Common myeloid progenitor, CD34-positive (primary cell): ENCODE measurements around the gene OPN5.
"Not testable (repeated sequence)": the region's sequence is repeated elsewhere in the genome, so short reads cannot be mapped to it uniquely, and the experiment has no call there.

Experiments used
- CTCF ChIA-PET: fragments of 350-600 bp; sonication (Branson Sonifier 250); formaldehyde crosslinking; loops from one replicate; lab custom pipeline; 2021; ENCODE audit warnings: antibody characterized with exemption; lab: Charles Lee
- POLR2A ChIA-PET: fragments of 350-600 bp; sonication (Branson Sonifier 250); formaldehyde crosslinking; loops from one replicate; lab custom pipeline; 2021; ENCODE audit warnings: antibody characterized with exemption; lab: Charles Lee
- DNase-seq, 3 donors: peaks; one replicate each; pipeline versions ENCODE4 v3.0.0 to v3.0.0-alpha.2; 2013
- H3K27ac ChIP-seq, 2 experiments: 1 replicate in 1 of 2; 2 replicates in 1 of 2; pipeline ENCODE4 v1.7.0; 2013; ENCODE audit warnings: inconsistent platforms in 2 of 2, low read length in 2 of 2, mild to moderate bottlenecking in 2 of 2, low read depth in 1 of 2, moderate library complexity in 1 of 2; ENCODE audit not compliant: severe bottlenecking in 2 of 2, insufficient read depth in 1 of 2, poor library complexity in 1 of 2
- H3K27me3 ChIP-seq, 5 experiments: replicated peaks in 2 of 5; 1 replicate in 3 of 5; 2 replicates in 2 of 5; pipeline versions ENCODE4 v1.6.1 to v1.7.0; 2013; ENCODE audit warnings: low read length in 4 of 5, mild to moderate bottlenecking in 2 of 5, moderate library complexity in 2 of 5, inconsistent platforms in 1 of 5; ENCODE audit not compliant: insufficient read depth in 5 of 5, control insufficient read depth in 4 of 5
- H3K36me3 ChIP-seq, 4 experiments: 1 replicate in 2 of 4; 2 replicates in 2 of 4; pipeline versions ENCODE4 v1.6.1 to v1.7.0; 2013; ENCODE audit warnings: low read length in 3 of 4, control low read depth in 1 of 4, mild to moderate bottlenecking in 1 of 4; ENCODE audit not compliant: control insufficient read depth in 4 of 4, insufficient read depth in 4 of 4
- H3K4me1 ChIP-seq, 4 experiments: 1 replicate in 3 of 4; 2 replicates in 1 of 4; pipeline versions ENCODE4 v1.6.1 to v1.7.1; 2013; ENCODE audit warnings: low read length in 3 of 4, mild to moderate bottlenecking in 3 of 4, control low read depth in 1 of 4, inconsistent platforms in 1 of 4, moderate library complexity in 1 of 4; ENCODE audit not compliant: control insufficient read depth in 4 of 4, insufficient read depth in 4 of 4; ENCODE audit errors: control extremely low read depth in 1 of 4
- H3K4me3 ChIP-seq, 7 experiments: 1 replicate in 4 of 7; 2 replicates in 3 of 7; pipeline versions ENCODE4 v1.5.1 to v1.7.0; 2013; ENCODE audit warnings: mild to moderate bottlenecking in 7 of 7, low read length in 6 of 7, moderate library complexity in 6 of 7, inconsistent platforms in 2 of 7, low read depth in 2 of 7, control low read depth in 1 of 7; ENCODE audit not compliant: insufficient read depth in 4 of 7, control insufficient read depth in 1 of 7; ENCODE audit errors: extremely low read depth in 1 of 7
- H3K9me3 ChIP-seq, 5 experiments: 1 replicate in 4 of 5; 2 replicates in 1 of 5; pipeline versions ENCODE4 v1.6.1 to v1.7.1; 2013; ENCODE audit warnings: low read length in 4 of 5, mild to moderate bottlenecking in 2 of 5, inconsistent platforms in 1 of 5, low read depth in 1 of 5, moderate library complexity in 1 of 5; ENCODE audit not compliant: control insufficient read depth in 4 of 5, insufficient read depth in 2 of 5; ENCODE audit errors: control extremely low read depth in 1 of 5
- WGBS: methylation state at CpG from one replicate; pipeline ENCODE4 v1.1.5; 2013; ENCODE audit not compliant: insufficient coverage; 5-methylcytosine and 5-hydroxymethylcytosine counted together

The OPN5 gene

DNA sequence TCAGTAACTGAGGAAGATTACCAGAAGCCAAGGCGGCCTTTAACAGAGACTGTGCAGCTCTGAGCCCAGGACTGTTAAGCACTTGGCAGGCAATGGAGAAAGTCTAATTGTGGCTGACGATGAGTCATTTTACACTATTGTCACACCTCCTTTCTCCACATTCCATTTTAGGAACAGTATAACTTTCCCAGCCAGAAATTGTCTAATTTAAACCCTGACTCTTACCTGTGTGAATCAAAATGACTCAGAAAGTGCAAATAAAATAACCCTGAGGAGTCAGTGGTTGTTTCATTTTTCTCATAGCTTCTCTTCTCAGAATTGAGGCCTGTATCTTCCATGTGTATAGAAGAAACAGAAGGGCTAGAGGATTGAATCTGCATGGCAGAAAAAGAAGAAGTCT, 40.0 kb upstream of the OPN5 start:
- peaks cover 0 to 2% (median 0%) of the 10 kb centered on the region in 5 experiments for H3K27me3 ChIP-seq
- WGBS, result 91% methylated on average over 1 of the region's 2 CpGs
- POLR2A ChIA-PET, result no interaction called here
- CTCF ChIA-PET, result no interaction called here
- H3K4me1 ChIP-seq, result no peaks in the 10 kb centered on the region
- H3K27ac ChIP-seq, result no peak overlapping the region
- DNase-seq, result no peak
- H3K36me3 ChIP-seq, result no peaks in the 10 kb centered on the region
- no peak overlapping the region for H3K4me3 ChIP-seq
- no peaks in the 10 kb centered on the region for H3K9me3 ChIP-seq

DNA sequence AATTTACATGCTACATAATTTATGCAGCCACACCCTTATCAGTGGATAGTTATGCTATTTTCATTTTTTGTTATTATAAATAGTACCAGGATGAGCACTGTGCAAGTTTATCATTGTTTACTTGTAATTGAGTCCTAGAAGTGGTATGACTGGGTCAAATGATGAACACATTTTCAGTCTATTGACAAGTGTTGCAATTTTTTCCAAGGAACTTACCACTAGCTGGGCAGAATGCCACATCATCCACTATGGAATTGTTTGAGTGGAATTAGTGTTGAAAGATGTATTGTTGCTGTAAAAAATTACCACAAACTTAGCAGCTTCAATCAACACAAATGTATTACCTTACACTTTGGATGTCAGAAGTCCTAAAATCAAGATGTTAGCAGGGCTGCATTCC, 38.1 kb upstream of the OPN5 start:
- Histone ChIP-seq H3K36me3 (no peaks in the 10 kb centered on the region), H3K4me1 (no peaks in the 10 kb centered on the region), H3K27me3 (peaks cover 0 to 2% (median 0%) of the 10 kb centered on the region in 5 experiments), H3K9me3 (no peaks in the 10 kb centered on the region), H3K27ac (no peak overlapping the region), H3K4me3 (no peak overlapping the region)
- no peak for DNase-seq
- POLR2A ChIA-PET, result no interaction called here
- CTCF ChIA-PET, result no interaction called here

DNA sequence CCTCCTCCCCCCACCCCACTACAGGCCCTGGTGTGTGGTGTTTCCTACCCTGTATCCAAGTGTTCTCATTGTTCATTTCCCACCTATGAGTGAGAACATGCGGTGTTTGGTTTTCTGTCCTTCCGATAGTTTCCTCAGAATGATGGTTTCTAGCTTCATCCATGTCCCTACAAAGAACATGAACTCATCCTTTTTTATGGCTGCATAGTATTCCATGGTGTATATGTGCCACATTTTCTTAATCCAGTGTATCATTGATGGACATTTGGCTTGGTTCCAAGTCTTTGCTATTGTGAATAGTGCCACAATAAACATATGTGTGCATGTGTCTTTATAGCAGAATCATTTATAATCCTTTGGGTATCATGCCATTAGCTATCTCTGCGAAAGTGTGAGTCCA, 36.6 kb upstream of the OPN5 start:
- H3K27ac ChIP-seq, DNase-seq, CTCF ChIA-PET, POLR2A ChIA-PET, H3K4me1 ChIP-seq, H3K36me3 ChIP-seq, H3K9me3 ChIP-seq, H3K4me3 ChIP-seq, H3K27me3 ChIP-seq: not testable (repeated sequence)
- WGBS, result 86% methylated on average over 1 of the region's 3 CpGs

DNA sequence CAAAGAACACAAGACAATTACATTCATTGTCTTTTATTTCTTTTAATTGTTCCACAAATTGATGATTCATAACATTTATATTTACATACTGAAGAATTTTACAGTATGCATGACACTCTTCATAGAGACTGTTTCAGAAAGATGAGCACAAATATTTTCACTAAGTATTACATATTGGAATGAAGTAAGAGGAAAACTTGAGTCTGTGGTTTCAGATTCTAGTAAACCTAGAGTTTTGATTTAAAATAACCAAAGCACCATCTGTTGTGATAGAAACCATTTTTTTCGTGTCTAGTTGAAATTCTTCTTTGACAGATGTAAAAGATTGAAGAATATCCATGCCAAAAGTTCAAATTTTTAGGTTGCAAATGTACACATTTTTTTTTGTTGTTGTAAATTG, 32.1 kb upstream of the OPN5 start:
- no peak overlapping the region for H3K4me3 ChIP-seq
- no peaks in the 10 kb centered on the region for H3K36me3 ChIP-seq
- peaks cover 0 to 4% (median 0%) of the 10 kb centered on the region in 5 experiments for H3K9me3 ChIP-seq
- no peaks in the 10 kb centered on the region for H3K4me1 ChIP-seq
- no peaks in the 10 kb centered on the region for H3K27me3 ChIP-seq
- no CpG with 5 or more reads among the region's 1 CpG for WGBS
- DNase-seq, result no peak
- H3K27ac ChIP-seq, result no peak overlapping the region
- POLR2A ChIA-PET, result no interaction called here
- CTCF ChIA-PET, result interaction anchor here (2.5 kb wide), 1 partner anchor 16 kb away, joined by 7 read pairs; no protein-coding TSS in a partner anchor

DNA sequence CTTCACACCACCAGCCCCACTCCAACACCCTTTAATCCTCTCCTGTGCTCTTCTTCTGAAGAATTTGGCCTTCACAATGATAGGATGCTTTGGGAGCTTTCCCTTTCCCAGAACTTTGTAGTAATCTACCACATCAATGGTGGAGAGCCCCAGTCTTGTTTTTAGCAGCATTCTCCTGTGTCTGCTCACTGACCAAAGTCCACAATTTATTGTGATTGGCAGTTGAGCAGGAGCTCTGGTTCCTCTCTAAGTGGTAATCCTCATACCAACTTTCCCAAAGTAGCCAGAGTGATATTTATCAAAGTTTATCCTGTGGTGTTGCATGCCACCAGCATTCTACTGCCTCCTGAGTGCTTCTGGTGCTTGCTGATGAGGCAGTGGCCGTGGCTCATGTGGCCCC, 29.0 kb upstream of the OPN5 start:
- Histone ChIP-seq H3K36me3 (no peaks in the 10 kb centered on the region), H3K27ac (no peak overlapping the region), H3K4me3 (no peak overlapping the region), H3K4me1 (no peaks in the 10 kb centered on the region), H3K27me3 (no peaks in the 10 kb centered on the region), H3K9me3 (peaks cover 0 to 4% (median 0%) of the 10 kb centered on the region in 5 experiments)
- ChIA-PET POLR2A (no interaction called here), CTCF (no interaction called here)
- no peak for DNase-seq
- 100% methylated on average over 1 of the region's 1 CpG for WGBS

DNA sequence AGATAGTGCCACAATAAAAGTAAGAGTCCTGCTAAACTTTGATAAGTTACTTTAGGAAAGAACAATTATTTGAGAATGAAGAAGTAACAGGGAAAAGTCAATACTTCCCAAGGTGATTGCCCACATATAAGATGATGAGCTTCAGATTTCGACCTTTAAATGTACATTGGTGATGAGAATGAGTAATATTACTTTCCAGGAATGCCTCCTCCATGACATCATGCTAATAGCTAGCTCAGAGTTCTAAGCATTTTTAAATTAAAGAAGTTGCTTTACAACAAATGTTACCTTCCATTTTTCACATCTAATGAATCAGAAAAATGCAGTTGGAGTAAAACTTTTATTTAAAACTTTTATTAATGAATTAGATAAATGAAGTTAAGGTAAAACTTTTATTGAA, 22.5 kb upstream of the OPN5 start:
- no CpG with 5 or more reads among the region's 1 CpG for WGBS
- no peak overlapping the region for H3K4me3 ChIP-seq
- no peaks in the 10 kb centered on the region for H3K36me3 ChIP-seq
- no peaks in the 10 kb centered on the region for H3K4me1 ChIP-seq
- POLR2A ChIA-PET, result no interaction called here
- no peaks in the 10 kb centered on the region for H3K9me3 ChIP-seq
- no peak overlapping the region for H3K27ac ChIP-seq
- H3K27me3 ChIP-seq, result no peaks in the 10 kb centered on the region
- CTCF ChIA-PET, result no interaction called here
- DNase-seq, result no peak

DNA sequence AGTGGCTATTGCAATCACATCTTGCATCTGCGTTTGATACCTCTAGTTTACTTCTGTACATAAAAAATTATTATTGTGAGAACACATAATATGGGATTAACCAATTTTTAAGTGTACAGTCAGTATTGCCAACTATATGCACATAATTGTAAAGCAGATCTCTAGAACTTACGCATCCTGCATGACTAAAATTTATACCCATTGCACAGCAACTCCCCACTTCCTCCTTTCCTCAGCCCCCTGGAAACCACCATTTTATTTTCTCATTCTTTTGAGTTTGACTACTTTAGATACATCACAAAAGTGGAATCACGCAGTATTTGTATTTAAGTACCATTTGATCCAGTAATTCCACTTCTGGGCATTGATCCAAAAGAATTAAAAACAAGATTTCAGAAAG, 19.3 kb upstream of the OPN5 start:
- no peak overlapping the region for H3K4me3 ChIP-seq
- ChIA-PET CTCF (no interaction called here), POLR2A (no interaction called here)
- H3K36me3 ChIP-seq, result no peaks in the 10 kb centered on the region
- 100% methylated on average over 2 of the region's 3 CpGs for WGBS
- no peak overlapping the region for H3K27ac ChIP-seq
- DNase-seq, result no peak
- H3K9me3 ChIP-seq, result no peaks in the 10 kb centered on the region
- no peaks in the 10 kb centered on the region for H3K4me1 ChIP-seq
- no peaks in the 10 kb centered on the region for H3K27me3 ChIP-seq
